T-helper 1 cell treated with Interleukin-12 subunit alpha and Interleukin-12 subunit beta and Interleukin-4 antibody, amounts not matched to agents 30 μg/mL and 1 μg/mL, for 36 hours (primary cell): Measurements from ENCODE around the gene RASSF1.

Source experiments
- H3K27ac Mint-ChIP-seq: one replicate; pipeline ENCODE4 v1.8.0; 2021; ENCODE audit warnings: mild to moderate bottlenecking, mixed read lengths
- H3K27me3 Mint-ChIP-seq: one replicate; pipeline ENCODE4 v1.8.0; 2021; ENCODE audit warnings: low read depth, mixed read lengths
- H3K36me3 Mint-ChIP-seq: one replicate; pipeline ENCODE4 v1.8.0; 2021; ENCODE audit warnings: low read depth, mixed read lengths
- H3K4me1 Mint-ChIP-seq: one replicate; pipeline ENCODE4 v1.8.0; 2021; ENCODE audit warnings: low read depth, mixed read lengths
- H3K4me3 Mint-ChIP-seq: one replicate; pipeline ENCODE4 v1.8.0; 2021; ENCODE audit warnings: mild to moderate bottlenecking, moderate library complexity, mixed read lengths
- H3K9me3 Mint-ChIP-seq: one replicate; pipeline ENCODE4 v1.8.0; 2021; ENCODE audit warnings: mixed read lengths

Gene RASSF1

GRCh38 chr3:50357481-50357880, 16.8 kb upstream of the RASSF1 start:
- Mint-ChIP-seq H3K4me1 (peaks cover 32% of the 10 kb centered on the region), H3K9me3 (no peaks in the 10 kb centered on the region), H3K27me3 (no peaks in the 10 kb centered on the region), H3K4me3 (peak overlapping the region; percentile 98), H3K27ac (no peak overlapping the region), H3K36me3 (peaks cover 29% of the 10 kb centered on the region)

- H3K4me3 Mint-ChIP-seq = peak overlapping the region; percentile 98
- H3K4me1 Mint-ChIP-seq = peaks cover 36% of the 10 kb centered on the region
- no peaks in the 10 kb centered on the region for H3K9me3 Mint-ChIP-seq
- H3K36me3 Mint-ChIP-seq = peaks cover 27% of the 10 kb centered on the region
- H3K27ac Mint-ChIP-seq = peak overlapping the region; percentile 59
- H3K27me3 Mint-ChIP-seq = no peaks in the 10 kb centered on the region
Observed at GRCh38 chr3:50356553-50356952, 15.9 kb upstream of the RASSF1 start.

- Mint-ChIP-seq H3K36me3 (peaks cover 33% of the 10 kb centered on the region), H3K27me3 (no peaks in the 10 kb centered on the region), H3K4me1 (peaks cover 42% of the 10 kb centered on the region), H3K27ac (peak overlapping the region; percentile 59), H3K9me3 (no peaks in the 10 kb centered on the region), H3K4me3 (peak overlapping the region; percentile 98)
Observed at GRCh38 chr3:50355829-50356552, 15.4 kb upstream of the RASSF1 start.

- Mint-ChIP-seq H3K27me3 (no peaks in the 10 kb centered on the region), H3K4me1 (peaks cover 48% of the 10 kb centered on the region), H3K27ac (no peak overlapping the region), H3K36me3 (peaks cover 37% of the 10 kb centered on the region), H3K9me3 (no peaks in the 10 kb centered on the region), H3K4me3 (no peak overlapping the region)
Observed at GRCh38 chr3:50354850-50355249, 14.2 kb upstream of the RASSF1 start.

GRCh38 chr3:50354186-50354764, 13.6 kb upstream of the RASSF1 start:
- no peaks in the 10 kb centered on the region for H3K27me3 Mint-ChIP-seq
- H3K36me3 Mint-ChIP-seq = peaks cover 36% of the 10 kb centered on the region
- no peaks in the 10 kb centered on the region for H3K9me3 Mint-ChIP-seq
- peak overlapping the region; percentile 53 for H3K27ac Mint-ChIP-seq
- H3K4me1 Mint-ChIP-seq = peaks cover 46% of the 10 kb centered on the region
- peak overlapping the region; percentile 7 for H3K4me3 Mint-ChIP-seq

- H3K27me3 Mint-ChIP-seq = no peaks in the 10 kb centered on the region
- peaks cover 47% of the 10 kb centered on the region for H3K4me1 Mint-ChIP-seq
- no peak overlapping the region for H3K27ac Mint-ChIP-seq
- H3K4me3 Mint-ChIP-seq = no peak overlapping the region
- no peaks in the 10 kb centered on the region for H3K9me3 Mint-ChIP-seq
- peaks cover 35% of the 10 kb centered on the region for H3K36me3 Mint-ChIP-seq
Observed at GRCh38 chr3:50353245-50354004, 12.8 kb upstream of the RASSF1 start.

GRCh38 chr3:50352781-50353180, 12.1 kb upstream of the RASSF1 start:
- Mint-ChIP-seq H3K9me3 (no peaks in the 10 kb centered on the region), H3K4me3 (no peak overlapping the region), H3K27ac (peak overlapping the region; percentile 31), H3K4me1 (peaks cover 46% of the 10 kb centered on the region), H3K36me3 (peaks cover 37% of the 10 kb centered on the region), H3K27me3 (no peaks in the 10 kb centered on the region)

GRCh38 chr3:50351323-50351697, 10.7 kb upstream of the RASSF1 start:
- Mint-ChIP-seq H3K4me1 (peaks cover 37% of the 10 kb centered on the region), H3K4me3 (peak overlapping the region; percentile 91), H3K27me3 (no peaks in the 10 kb centered on the region), H3K36me3 (peaks cover 41% of the 10 kb centered on the region), H3K9me3 (no peaks in the 10 kb centered on the region), H3K27ac (peak overlapping the region; percentile 97)

GRCh38 chr3:50350527-50351322, 10.1 kb upstream of the RASSF1 start, which contains the start of the genes CYB561D2 and NPRL2:
Gene CYB561D2, plus strand, starts transcription at chr3:50350862. Its CDS starts 572 bp downstream, at chr3:50351434.
Gene NPRL2, minus strand, starts transcription at chr3:50350775. Its CDS starts 123 bp downstream, at chr3:50350652.
- Mint-ChIP-seq H3K36me3 (peaks cover 41% of the 10 kb centered on the region), H3K27me3 (no peaks in the 10 kb centered on the region), H3K4me1 (peaks cover 40% of the 10 kb centered on the region), H3K27ac (peak within 1 kb of the TSS; percentile 97), H3K9me3 (no peaks in the 10 kb centered on the region), H3K4me3 (peak within 1 kb of the TSS; percentile 91)

- Mint-ChIP-seq H3K27me3 (no peaks in the 10 kb centered on the region), H3K9me3 (no peaks in the 10 kb centered on the region), H3K36me3 (peaks cover 38% of the 10 kb centered on the region), H3K4me3 (peak overlapping the region; percentile 91), H3K27ac (peak overlapping the region; percentile 97), H3K4me1 (peaks cover 40% of the 10 kb centered on the region)
Observed at GRCh38 chr3:50350213-50350526, 9.5 kb upstream of the RASSF1 start.

- H3K4me3 Mint-ChIP-seq = no peak overlapping the region
- H3K9me3 Mint-ChIP-seq = no peaks in the 10 kb centered on the region
- peaks cover 26% of the 10 kb centered on the region for H3K36me3 Mint-ChIP-seq
- no peak overlapping the region for H3K27ac Mint-ChIP-seq
- H3K27me3 Mint-ChIP-seq = no peaks in the 10 kb centered on the region
- peaks cover 44% of the 10 kb centered on the region for H3K4me1 Mint-ChIP-seq
Observed at GRCh38 chr3:50347187-50347813, 6.7 kb upstream of the RASSF1 start.

GRCh38 chr3:50345586-50346234, 5.1 kb upstream of the RASSF1 start, which contains the start of gene ZMYND10:
Gene ZMYND10, minus strand, starts transcription at chr3:50345732. Its CDS starts 153 bp downstream, at chr3:50345579.
- Mint-ChIP-seq H3K27me3 (no peaks in the 10 kb centered on the region), H3K9me3 (no peaks in the 10 kb centered on the region), H3K36me3 (peaks cover 20% of the 10 kb centered on the region), H3K27ac (peak within 1 kb of the TSS; percentile 36), H3K4me3 (peak within 1 kb of the TSS; percentile 85), H3K4me1 (peaks cover 39% of the 10 kb centered on the region)

GRCh38 chr3:50345008-50345407, 4.4 kb upstream of the RASSF1 start:
- Mint-ChIP-seq H3K4me1 (peaks cover 34% of the 10 kb centered on the region), H3K36me3 (peaks cover 18% of the 10 kb centered on the region)

More at GRCh38 chr3:50345008-50345407, 4.4 kb upstream of the RASSF1 start:
- Mint-ChIP-seq H3K27me3 (no peaks in the 10 kb centered on the region), H3K27ac (no peak overlapping the region), H3K4me3 (no peak overlapping the region), H3K9me3 (no peaks in the 10 kb centered on the region)
